Activated naive CD4-positive, alpha-beta T cell treated with anti-CD3 and anti-CD28 coated beads for 36 hours (primary cell): ENCODE data around the gene ARHGAP11A. TPM values are rescaled to one million over a fixed set of nuclear protein-coding genes. Genes with fewer than 3 reads are reported as not detected.

Experiments
- CTCF ChIA-PET: fragments of 350-600 bp; sonication (Branson Sonifier 250); formaldehyde crosslinking; loops from one replicate; lab custom pipeline; 2021; ENCODE audit warnings: antibody characterized with exemption; lab: Charles Lee
- DNase-seq: peaks from one replicate; pipeline ENCODE4 v3.0.0-alpha.2; 2020
- H3K27ac Mint-ChIP-seq: one replicate; pipeline ENCODE4 v1.8.0; 2021; ENCODE audit warnings: mild to moderate bottlenecking, mixed read lengths
- H3K27me3 Mint-ChIP-seq: one replicate; pipeline ENCODE4 v1.8.0; 2021; ENCODE audit warnings: low read depth, mixed read lengths
- H3K36me3 Mint-ChIP-seq: one replicate; pipeline ENCODE4 v1.8.0; 2021; ENCODE audit warnings: low read depth, mixed read lengths
- H3K4me1 Mint-ChIP-seq: one replicate; pipeline ENCODE4 v1.8.0; 2021; ENCODE audit warnings: low read depth, mixed read lengths
- H3K4me3 Mint-ChIP-seq: one replicate; pipeline ENCODE4 v1.8.0; 2021; ENCODE audit warnings: mild to moderate bottlenecking, moderate library complexity, mixed read lengths
- H3K9me3 Mint-ChIP-seq: one replicate; pipeline ENCODE4 v1.8.0; 2021; ENCODE audit warnings: mixed read lengths
- intact Hi-C: fragments of 100-400 bp; cut with micrococcal nuclease; formaldehyde crosslinking; loops from one replicate; pipeline ENCODE4 v1.15.1; 2023
- total RNA-seq, 2 experiments: library from RNA; stranded (reverse); gene quantifications; one replicate each; pipeline ENCODE4 v1.2.3, GENCODE V29; 2021

ARHGAP11A gene
- total RNA-seq, 2 experiments from 2014 or later, result 131 to 134 TPM

DNA sequence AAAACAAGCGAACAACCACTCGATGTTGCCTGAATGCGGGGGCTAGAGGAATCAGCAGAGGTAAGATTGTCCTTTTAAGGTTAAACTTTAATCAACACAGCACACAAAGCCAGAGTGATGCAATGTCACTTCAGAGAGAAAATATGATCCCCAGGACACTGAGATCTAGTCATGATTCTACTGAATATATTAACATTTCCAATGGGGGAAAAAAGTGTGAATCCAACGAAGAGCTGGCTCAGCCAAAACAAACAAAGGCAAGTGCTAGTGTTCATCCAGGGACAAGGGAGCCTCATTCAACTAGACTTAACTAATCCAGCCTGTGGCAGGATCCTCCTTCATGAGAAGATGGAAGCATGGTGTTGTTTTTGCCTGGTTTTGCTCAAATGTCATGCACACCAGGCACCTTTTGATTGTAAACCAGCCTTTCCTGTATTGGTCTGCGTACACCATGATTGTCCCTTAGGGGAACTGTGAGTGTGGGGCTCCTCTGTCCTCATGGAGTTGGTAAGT is 62.0 kb downstream of the ARHGAP11A start:
- CTCF ChIA-PET, result interaction anchor here (0.6 kb wide), 1 partner anchor 14 kb away, joined by 3 read pairs; no protein-coding TSS in a partner anchor
- H3K4me3 Mint-ChIP-seq, result no peak overlapping the region

DNA sequence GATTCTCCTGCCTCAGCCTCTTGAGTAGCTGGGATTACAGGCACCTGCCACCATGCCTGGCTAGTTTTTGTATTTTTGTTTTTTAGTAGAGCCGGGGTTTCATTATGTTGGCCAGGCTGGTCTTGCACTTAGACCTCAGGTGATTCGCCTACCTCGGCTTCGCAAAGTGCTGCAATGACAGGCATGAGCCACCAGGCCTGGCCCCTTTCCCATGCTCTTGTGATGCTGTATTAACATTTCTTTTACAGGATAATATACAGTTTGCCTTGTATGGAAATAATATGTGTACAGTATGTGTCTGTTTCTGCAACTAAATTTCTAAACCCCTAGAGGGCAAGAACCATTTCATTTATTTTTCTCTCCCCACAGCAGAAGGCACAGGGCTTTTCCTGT is 64.0 kb downstream of the ARHGAP11A start:
- CTCF ChIA-PET, result interaction anchor here (0.7 kb wide), 3 partner anchors 10 to 471 kb away, joined by 3 to 4 read pairs (median 3); no protein-coding TSS in a partner anchor
- H3K36me3 Mint-ChIP-seq, result no peaks in the 10 kb centered on the region
- H3K27ac Mint-ChIP-seq, result no peak overlapping the region
- intact Hi-C loops, result no loop called here
- H3K4me1 Mint-ChIP-seq, result peaks cover 3% of the 10 kb centered on the region
- no peak for DNase-seq
- no peaks in the 10 kb centered on the region for H3K9me3 Mint-ChIP-seq
- H3K27me3 Mint-ChIP-seq, result no peaks in the 10 kb centered on the region
- no peak overlapping the region for H3K4me3 Mint-ChIP-seq

More for the DNA sequence above, 62.0 kb downstream of the ARHGAP11A start:
- intact Hi-C loops, result no loop called here
- no peak for DNase-seq
- Mint-ChIP-seq H3K9me3 (no peaks in the 10 kb centered on the region), H3K27ac (no peak overlapping the region), H3K4me1 (no peaks in the 10 kb centered on the region), H3K36me3 (no peaks in the 10 kb centered on the region), H3K27me3 (no peaks in the 10 kb centered on the region)

GRCh38 chr15:32682569-32682968 is 67.3 kb downstream of the ARHGAP11A start:
- no peaks in the 10 kb centered on the region for H3K9me3 Mint-ChIP-seq
- DNase-seq, result no peak
- peaks cover 5% of the 10 kb centered on the region for H3K4me1 Mint-ChIP-seq
- H3K4me3 Mint-ChIP-seq, result no peak overlapping the region
- no peaks in the 10 kb centered on the region for H3K27me3 Mint-ChIP-seq
- CTCF ChIA-PET, result interaction anchor here (3.2 kb wide), 1 partner anchor 19 kb away, joined by 11 read pairs; no protein-coding TSS in a partner anchor
- H3K27ac Mint-ChIP-seq, result no peak overlapping the region
- intact Hi-C loops, result no loop called here
- no peaks in the 10 kb centered on the region for H3K36me3 Mint-ChIP-seq

DNA sequence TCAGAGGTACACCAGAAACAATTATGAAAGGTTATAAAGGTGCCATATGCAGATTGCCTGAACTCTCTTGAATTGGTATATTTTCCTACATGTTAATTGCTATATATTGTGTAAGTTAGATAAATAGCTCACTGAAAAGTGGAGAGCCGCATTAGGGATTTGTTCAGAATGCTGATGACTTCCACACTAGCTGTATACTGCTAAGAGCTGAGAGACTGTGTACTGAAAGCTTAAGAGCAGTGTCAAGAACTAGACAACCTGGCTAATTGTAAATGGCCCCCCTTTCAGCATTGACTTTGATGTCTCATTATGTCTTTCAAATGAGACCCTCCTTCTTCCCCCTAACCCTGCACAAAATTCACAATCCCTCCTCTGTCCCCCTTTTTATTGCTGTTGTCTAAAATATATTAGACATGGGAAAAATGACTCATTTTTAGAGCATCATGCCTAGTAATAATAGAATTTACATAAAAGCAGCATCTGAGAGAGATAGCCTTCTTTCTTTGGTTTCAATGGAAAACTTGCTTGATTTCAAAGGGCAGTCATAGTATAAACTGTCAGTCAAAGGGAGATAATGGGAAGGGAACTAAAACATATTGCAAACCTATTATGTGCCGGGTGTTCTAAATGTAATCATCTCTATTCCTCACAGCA is 67.8 kb downstream of the ARHGAP11A start:
- Mint-ChIP-seq H3K27me3 (no peaks in the 10 kb centered on the region), H3K4me3 (no peak overlapping the region), H3K4me1 (peaks cover 5% of the 10 kb centered on the region), H3K9me3 (no peaks in the 10 kb centered on the region), H3K27ac (no peak overlapping the region), H3K36me3 (no peaks in the 10 kb centered on the region)
- DNase-seq, result no peak
- intact Hi-C loops, result no loop called here
- CTCF ChIA-PET, result interaction anchor here (1.2 to 3.2 kb wide), 2 partner anchors 20 to 181 kb away, joined by 3 to 11 read pairs; no protein-coding TSS in a partner anchor

DNA sequence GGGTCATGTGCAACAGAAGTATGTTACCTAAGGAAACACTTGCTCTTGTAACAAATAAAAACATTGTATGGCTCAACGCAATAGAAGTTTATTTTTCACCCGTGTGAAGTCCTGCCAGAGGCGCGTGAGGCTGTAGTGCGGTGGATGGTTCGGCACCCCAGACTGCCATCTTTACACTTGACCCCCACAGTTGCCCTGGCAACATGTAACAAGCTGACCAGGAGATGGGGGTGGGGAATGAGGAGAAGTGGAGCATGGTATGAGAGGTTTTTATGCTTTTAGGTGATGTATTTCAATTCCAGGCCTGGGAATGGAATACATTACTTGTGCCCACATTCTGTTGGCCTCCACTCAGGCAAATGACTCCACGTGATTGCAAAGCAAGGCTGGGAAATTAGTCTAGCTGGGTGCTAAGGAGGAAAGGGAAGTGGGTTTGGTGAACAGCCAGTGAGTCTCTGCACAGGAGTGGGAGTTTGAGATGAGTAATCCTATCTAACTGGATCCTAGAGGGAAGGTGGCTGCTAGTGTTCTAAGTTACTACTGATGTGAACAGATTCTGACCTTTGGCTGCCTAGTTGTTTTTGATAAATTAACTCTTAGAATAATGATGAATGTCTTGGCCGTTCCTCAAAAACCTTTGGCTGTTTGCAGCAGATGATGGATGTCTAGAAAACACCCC is 68.7 kb downstream of the ARHGAP11A start:
- H3K27ac Mint-ChIP-seq, result no peak overlapping the region
- H3K9me3 Mint-ChIP-seq, result no peaks in the 10 kb centered on the region
- CTCF ChIA-PET, result interaction anchor here (1.1 to 3.2 kb wide), 3 partner anchors 21 to 180 kb away, joined by 3 to 11 read pairs (median 3); no protein-coding TSS in a partner anchor
- peaks cover 5% of the 10 kb centered on the region for H3K4me1 Mint-ChIP-seq
- no peak overlapping the region for H3K4me3 Mint-ChIP-seq
- no peaks in the 10 kb centered on the region for H3K36me3 Mint-ChIP-seq
- intact Hi-C loops, result no loop called here
- no peaks in the 10 kb centered on the region for H3K27me3 Mint-ChIP-seq
- DNase-seq, result peak; percentile 13

GRCh38 chr15:32685576-32685975 is 70.3 kb downstream of the ARHGAP11A start:
- H3K9me3 Mint-ChIP-seq, result no peaks in the 10 kb centered on the region
- intact Hi-C loops, result no loop called here

GRCh38 chr15:32687556-32687955 is 72.3 kb downstream of the ARHGAP11A start:
- Mint-ChIP-seq H3K27me3 (peaks cover 2% of the 10 kb centered on the region), H3K9me3 (no peaks in the 10 kb centered on the region), H3K27ac (no peak overlapping the region), H3K36me3 (no peaks in the 10 kb centered on the region), H3K4me1 (peaks cover 5% of the 10 kb centered on the region), H3K4me3 (no peak overlapping the region)
- intact Hi-C loops, result no loop called here
- CTCF ChIA-PET, result no interaction called here
- no peak for DNase-seq

More at GRCh38 chr15:32685576-32685975, 70.3 kb downstream of the ARHGAP11A start:
- no peak for DNase-seq
- Mint-ChIP-seq H3K27me3 (no peaks in the 10 kb centered on the region), H3K4me3 (no peak overlapping the region), H3K27ac (no peak overlapping the region), H3K36me3 (no peaks in the 10 kb centered on the region), H3K4me1 (peaks cover 5% of the 10 kb centered on the region)
- CTCF ChIA-PET, result no interaction called here

DNA sequence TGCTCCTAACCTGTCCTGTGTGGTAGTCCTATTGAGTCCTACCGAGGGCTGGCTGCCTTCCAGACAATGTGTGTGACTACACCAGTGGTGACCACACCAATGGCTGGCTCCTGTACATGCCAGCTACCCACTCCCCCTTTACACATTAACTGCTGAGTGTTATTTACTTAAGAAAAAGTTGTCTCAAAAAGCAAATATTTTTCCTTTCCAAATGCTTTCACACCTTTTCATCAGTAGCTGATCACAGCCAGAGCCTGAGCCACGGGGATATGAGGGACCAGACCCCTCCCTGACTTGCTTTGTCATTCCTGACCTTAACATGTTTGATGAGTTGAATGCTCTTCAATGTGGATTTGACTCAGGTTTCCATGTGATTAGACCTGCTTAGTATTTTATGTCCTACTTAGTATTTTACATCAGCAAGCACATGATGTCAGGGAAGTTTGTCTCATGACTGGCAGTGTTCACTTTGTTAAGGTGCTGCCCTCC is 72.9 kb downstream of the ARHGAP11A start:
- peaks cover 5% of the 10 kb centered on the region for H3K4me1 Mint-ChIP-seq
- peaks cover 2% of the 10 kb centered on the region for H3K27me3 Mint-ChIP-seq
- H3K9me3 Mint-ChIP-seq, result no peaks in the 10 kb centered on the region
- H3K36me3 Mint-ChIP-seq, result no peaks in the 10 kb centered on the region
- CTCF ChIA-PET, result no interaction called here
- no peak for DNase-seq
- H3K4me3 Mint-ChIP-seq, result no peak overlapping the region
- no peak overlapping the region for H3K27ac Mint-ChIP-seq
- intact Hi-C loops, result no loop called here

Other genes with a start within 250 kb of the ARHGAP11A start
- not detected for gene GOLGA8K, start 212.2 kb upstream of the ARHGAP11A start, total RNA-seq
- gene GOLGA8O, start 159.9 kb upstream of the ARHGAP11A start, total RNA-seq, result under 1 TPM in 1 of 2 experiments, not detected in 1; 0.69 TPM
- gene GOLGA8N, start 22.0 kb upstream of the ARHGAP11A start, total RNA-seq, result 1 to 10 TPM; 1.4 to 2.2 TPM
- gene SCG5, start 26.2 kb downstream of the ARHGAP11A start, total RNA-seq, result under 1 TPM; 0.57 to 0.94 TPM
- gene GREM1, start 102.5 kb downstream of the ARHGAP11A start, total RNA-seq, result not detected